ENCODE measurements around the gene AGO3. TPM values are rescaled to one million over a fixed set of nuclear protein-coding genes. Genes with fewer than 3 reads are reported as not detected.
A peak's percentile ranks its signal among the peaks of the same experiment; 100 is the strongest.

Gene AGO3
- total and polyA plus RNA-seq, 2 donors (not counting 3 experiments of a cell fraction or from before 2014, with no cell fraction given) = 10.4 to 21.1 TPM

GRCh38 chr1:35929730-35930592 lies 944 bp upstream of the AGO3 start:
- ChIA-PET POLR2A (no interaction called here), CTCF (interaction anchor here (1.0 to 1.4 kb wide), 3 partner anchors 47 to 104 kb away, joined by 3 to 4 read pairs (median 3); partner anchors contain the start of gene AGO1)
- H3K4me1 ChIP-seq (ENCODE audit: control insufficient read depth, extremely low read depth, insufficient read depth, low read length) = peaks cover 16% of the 10 kb centered on the region
- H3K9me3 ChIP-seq (replicated peaks; ENCODE audit: control insufficient read depth, insufficient read depth, low read length) = no peaks in the 10 kb centered on the region
- peak overlapping the region; percentile 53 for H2AFZ ChIP-seq (ENCODE audit: low read depth, low read length)
- peaks cover 32% of the 10 kb centered on the region for H3K79me2 ChIP-seq (ENCODE audit: control insufficient read depth, insufficient read depth, low read length)
- peak; percentile 60 for FAIRE-seq
- no peaks in the 10 kb centered on the region for H4K20me1 ChIP-seq (replicated peaks; ENCODE audit: control insufficient read depth, extremely low read depth, insufficient read depth, low read length)
- peak overlapping the region; percentile 68 to 95 (median 82) for H3K4me3 ChIP-seq (replicated peaks in 1 of 3; ENCODE audit: insufficient read depth in 1 of 3, low read depth in 1 of 3, low read length in 3 of 3)
- H3K27ac ChIP-seq (ENCODE audit: insufficient read depth, low read depth, low read length) = peak overlapping the region; percentile 83
- intact Hi-C loops (cut with micrococcal nuclease) = loop anchor here (1.0 to 2.0 kb wide), 2 partner anchors 47 to 79 kb away; partner anchors contain the start of gene AGO1
- H3K36me3 ChIP-seq (ENCODE audit: control insufficient read depth in 2 of 2, extremely low read depth in 1 of 2, insufficient read depth in 2 of 2, low read length in 2 of 2) = no peaks in the 10 kb centered on the region
- TF ChIP-seq POLR2AphosphoS5 (IDR thresholded peaks at IDR 0.05; ENCODE audit: insufficient read depth, low read depth, low read length) (no peak), EZH2 (IDR thresholded peaks at IDR 0.05; ENCODE audit: borderline replicate concordance, low read depth, low read length, severe bottlenecking) (no peak)
- no peaks in the 10 kb centered on the region for H3K27me3 ChIP-seq (ENCODE audit: control insufficient read depth in 2 of 2, insufficient read depth in 2 of 2, low read length in 2 of 2)
- dilution Hi-C loops (cut with MboI; ENCODE audit: extremely low pct_ligation_motif_present, low sequenced_read_pairs) = no loop called here
- DNase-seq (ENCODE audit: low read depth, low spot score) = no peak
- BruUV-seq (replicated peaks) = no TSS peak
- no peaks in the 10 kb centered on the region for H3K9me1 ChIP-seq (replicated peaks; ENCODE audit: control insufficient read depth, extremely low read depth, insufficient read depth, low read length)
- H3K9ac ChIP-seq (replicated peaks; ENCODE audit: extremely low read depth, insufficient read depth, low read length) = peak overlapping the region; percentile 89
- H3K4me2 ChIP-seq (ENCODE audit: insufficient read depth, low read length) = peak overlapping the region; percentile 98

GRCh38 chr1:35931446-35932157 lies 697 bp downstream of the AGO3 start:
- BruUV-seq (replicated peaks) = TSS peak; percentile 38

More at GRCh38 chr1:35931446-35932157, 697 bp downstream of the AGO3 start:
- H3K4me2 ChIP-seq (ENCODE audit: insufficient read depth, low read length) = peak overlapping the region; percentile 94
- H3K27me3 ChIP-seq (ENCODE audit: control insufficient read depth in 2 of 2, insufficient read depth in 2 of 2, low read length in 2 of 2) = no peaks in the 10 kb centered on the region
- CTCF ChIA-PET = interaction anchor here (0.5 to 1.4 kb wide), 4 partner anchors 48 to 547 kb away, joined by 3 to 4 read pairs (median 3); partner anchors contain the start of gene AGO1
- peaks cover 47% of the 10 kb centered on the region for H3K79me2 ChIP-seq (ENCODE audit: control insufficient read depth, insufficient read depth, low read length)
- dilution Hi-C loops (cut with MboI; ENCODE audit: extremely low pct_ligation_motif_present, low sequenced_read_pairs) = no loop called here
- POLR2A ChIA-PET = no interaction called here
- H3K4me3 ChIP-seq (replicated peaks in 1 of 3; ENCODE audit: insufficient read depth in 1 of 3, low read depth in 1 of 3, low read length in 3 of 3) = peak overlapping the region; percentile 82 to 95 (median 88)
- H3K27ac ChIP-seq (ENCODE audit: insufficient read depth, low read depth, low read length) = peak overlapping the region; percentile 83
- DNase-seq (ENCODE audit: low read depth, low spot score) (peak; percentile 51), FAIRE-seq (no peak)
- no peaks in the 10 kb centered on the region for H3K9me1 ChIP-seq (replicated peaks; ENCODE audit: control insufficient read depth, extremely low read depth, insufficient read depth, low read length)
- no peaks in the 10 kb centered on the region for H3K36me3 ChIP-seq (ENCODE audit: control insufficient read depth in 2 of 2, extremely low read depth in 1 of 2, insufficient read depth in 2 of 2, low read length in 2 of 2)
- intact Hi-C loops (cut with micrococcal nuclease) = loop anchor here (1.0 to 2.0 kb wide), 2 partner anchors 77 to 157 kb away; partner anchors contain the start of gene ADPRS
- no peaks in the 10 kb centered on the region for H4K20me1 ChIP-seq (replicated peaks; ENCODE audit: control insufficient read depth, extremely low read depth, insufficient read depth, low read length)
- peak overlapping the region; percentile 53 for H2AFZ ChIP-seq (ENCODE audit: low read depth, low read length)
- H3K4me1 ChIP-seq (ENCODE audit: control insufficient read depth, extremely low read depth, insufficient read depth, low read length) = peaks cover 16% of the 10 kb centered on the region
- H3K9me3 ChIP-seq (replicated peaks; ENCODE audit: control insufficient read depth, insufficient read depth, low read length) = no peaks in the 10 kb centered on the region
- H3K9ac ChIP-seq (replicated peaks; ENCODE audit: extremely low read depth, insufficient read depth, low read length) = peak overlapping the region; percentile 89
- no peak for TF ChIP-seq JUN (IDR thresholded peaks at IDR 0.05; ENCODE audit: borderline replicate concordance, insufficient read depth, insufficient read length, low read depth)
- TF ChIP-seq MAX (IDR thresholded peaks at IDR 0.05; ENCODE audit: insufficient read depth, insufficient read length) = no peak
- no peak for TF ChIP-seq GATA2 (IDR thresholded peaks at IDR 0.05; ENCODE audit: insufficient read depth, insufficient read length, low read depth, low read length)
- no peak for TF ChIP-seq POLR2AphosphoS5 (IDR thresholded peaks at IDR 0.05; ENCODE audit: insufficient read depth, low read depth, low read length)
- no peak for TF ChIP-seq EZH2 (IDR thresholded peaks at IDR 0.05; ENCODE audit: borderline replicate concordance, low read depth, low read length, severe bottlenecking)
- no peak for TF ChIP-seq CTCF (IDR thresholded peaks at IDR 0.05; ENCODE audit: extremely low read depth in 1 of 2, insufficient read depth in 1 of 2, low read depth in 1 of 2, low read length in 2 of 2)
- TF ChIP-seq FOS (IDR thresholded peaks at IDR 0.05; ENCODE audit: borderline replicate concordance, insufficient read depth, low read length) = no peak
- TF ChIP-seq POLR2A (IDR thresholded peaks at IDR 0.05; ENCODE audit: low read depth, low read length) = no peak
- no peak for TF ChIP-seq MYC (IDR thresholded peaks at IDR 0.05; ENCODE audit: low read depth, low read length)

Measured in endothelial cell of umbilical vein (primary cell).